PC-3 (cell line): ENCODE data around the gene NECTIN4.

ENCODE experiments used
- CTCF ChIP-seq: fragments of 300-600 bp; sonication (generic); conservative IDR thresholded peaks from 2 replicates; pipeline ENCODE4 v1.5.1; 2017; ENCODE audit warnings: antibody characterized with exemption, low read depth, mild to moderate bottlenecking, low read length
- EZH2 ChIP-seq: fragments of 300-600 bp; sonication (generic); IDR thresholded peaks from one replicate; pipeline ENCODE4 v1.6.1; 2017; ENCODE audit warnings: antibody characterized with exemption, mild to moderate bottlenecking, low read length; ENCODE audit not compliant: unreplicated experiment

DNA sequence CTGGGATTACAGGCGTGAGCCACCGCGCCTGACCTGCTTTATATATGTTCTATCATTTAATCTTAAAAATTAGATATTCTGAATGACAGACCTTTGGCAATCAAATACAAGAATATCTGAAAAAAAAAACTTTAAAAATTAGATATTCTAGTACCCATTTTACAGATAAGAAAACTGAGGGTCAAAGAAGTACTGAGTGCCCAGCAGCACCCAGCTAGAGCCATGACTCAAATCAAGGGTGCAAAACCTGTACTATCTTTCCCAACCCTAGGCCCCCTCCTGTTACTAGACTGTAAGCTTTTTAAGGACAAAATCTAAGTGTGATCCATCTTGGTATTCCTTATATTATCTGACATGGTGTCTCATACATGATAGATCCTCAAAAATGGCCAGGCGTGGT lies 27.9 kb downstream of the NECTIN4 start:
- TF ChIP-seq EZH2, result no peak
- TF ChIP-seq CTCF, result no peak
